K562 (cell line): ENCODE data around the gene ABCB10. TPM values are rescaled to one million over a fixed set of nuclear protein-coding genes. Genes with fewer than 3 reads are reported as not detected.

Experiments used
- ATAC-seq: fragments of 200-7000 bp; cut with Tn5 transposase; 3 replicates; pipeline ENCODE4 v1.9.1; 2020; ENCODE audit warnings: moderate library complexity
- BruUV-seq: library from RNA; stranded (reverse); fragments of 400-500 nt; replicated peaks from 2 replicates; lab custom pipeline; 2021; lab: Mats Ljungman, UMichigan
- CTCF ChIA-PET: fragments of 300-600 bp; formaldehyde crosslinking; extraction: SDS; loops from one replicate; lab custom pipeline; 2021; ENCODE audit warnings: low intra/inter-chr PET ratio; lab: Yijun Ruan, JAX
- POLR2A ChIA-PET: fragments of 300-600, 350-650 bp; sonication (Branson Sonifier 250); formaldehyde crosslinking; extraction: SDS; loops from one replicate; lab custom pipeline; 2021; ENCODE audit warnings: antibody characterized with exemption, inconsistent platforms; lab: Yijun Ruan, JAX
- DNase-seq, 4 experiments: peaks; one replicate each; pipeline versions ENCODE4 v3.0.0 to v3.0.0-alpha.2; 2011 to 2018; ENCODE audit warnings: low spot score in 3 of 4, mixed read lengths in 3 of 4; ENCODE audit errors: extremely low read depth in 1 of 4
- FAIRE-seq: peaks from 2 replicates; lab custom pipeline; 2011; peaks lifted over from hg19 to GRCh38; lab: Jason Lieb, UNC
- H2AFZ ChIP-seq: 2 replicates; pipeline ENCODE4 v1.6.0; 2011; ENCODE audit warnings: low read depth, low read length, control low read depth, inconsistent platforms
- H3K27ac ChIP-seq: fragments of 200-600 bp; 3 replicates; pipeline ENCODE4 v1.8.0; 2011; ENCODE audit warnings: low read depth, mild to moderate bottlenecking, control low read depth, inconsistent platforms, low read length, moderate library complexity, mixed read lengths; ENCODE audit errors: extremely low read depth
- H3K27me3 ChIP-seq, 2 experiments: fragments of 300-600 bp in 1 of 2; 2 replicates in 1 of 2; 3 replicates in 1 of 2; pipeline versions ENCODE4 v1.6.0 to v1.8.0; 2011; ENCODE audit warnings: inconsistent platforms in 2 of 2, low read length in 2 of 2, mild to moderate bottlenecking in 1 of 2, mixed read lengths in 1 of 2, moderate library complexity in 1 of 2; ENCODE audit not compliant: control insufficient read depth in 2 of 2, insufficient read depth in 2 of 2
- H3K36me3 ChIP-seq: fragments of 300-600 bp; 3 replicates; pipeline ENCODE4 v1.8.0; 2011; ENCODE audit warnings: mild to moderate bottlenecking, low read length, inconsistent platforms; ENCODE audit not compliant: control insufficient read depth, insufficient read depth
- H3K4me1 ChIP-seq, 2 experiments: fragments of 200-600 bp in 1 of 2; replicated peaks in 1 of 2; 2 replicates in 1 of 2; 3 replicates in 1 of 2; pipeline versions ENCODE4 v1.5.1 to v1.8.0; 2011; ENCODE audit warnings: inconsistent platforms in 2 of 2, low read length in 2 of 2, mild to moderate bottlenecking in 1 of 2, mixed read lengths in 1 of 2, moderate library complexity in 1 of 2; ENCODE audit not compliant: control insufficient read depth in 2 of 2, insufficient read depth in 2 of 2
- H3K4me2 ChIP-seq: 2 replicates; pipeline ENCODE4 v1.6.1; 2011; ENCODE audit warnings: low read length, control low read depth, inconsistent platforms, mixed read lengths; ENCODE audit not compliant: insufficient read depth
- H3K4me3 ChIP-seq: fragments of 200-600 bp; sonication (generic), shearing (Covaris generic); 2 replicates; pipeline ENCODE4 v1.5.1; 2016; ENCODE audit warnings: control low read depth, inconsistent platforms
- H3K79me2 ChIP-seq: fragments of 200-600 bp; 3 replicates; pipeline ENCODE4 v1.8.0; 2011; ENCODE audit warnings: low read length, inconsistent platforms; ENCODE audit not compliant: control insufficient read depth, insufficient read depth
- H3K9ac ChIP-seq, 2 experiments: 2 replicates each; pipeline versions ENCODE4 v1.6.0 to v1.6.1; 2011; ENCODE audit warnings: low read depth in 2 of 2, low read length in 2 of 2, control low read depth in 1 of 2, inconsistent platforms in 1 of 2, mild to moderate bottlenecking in 1 of 2, mixed read lengths in 1 of 2; ENCODE audit not compliant: insufficient read depth in 1 of 2
- H3K9me1 ChIP-seq: one replicate; pipeline ENCODE4 v1.6.0; 2011; ENCODE audit warnings: inconsistent platforms, mild to moderate bottlenecking, low read length, moderate library complexity; ENCODE audit not compliant: control insufficient read depth, insufficient read depth
- H3K9me3 ChIP-seq: replicated peaks from 2 replicates; pipeline ENCODE4 v1.5.1; 2011; ENCODE audit warnings: low read depth, low read length, inconsistent platforms; ENCODE audit not compliant: control insufficient read depth, insufficient read depth
- H4K20me1 ChIP-seq: replicated peaks from 2 replicates; pipeline ENCODE4 v1.6.1; 2011; ENCODE audit warnings: low read length, inconsistent platforms, mixed read lengths; ENCODE audit not compliant: control insufficient read depth, insufficient read depth
- AFF1 ChIP-seq, 2 experiments: fragments of 450-650 bp; IDR thresholded peaks; 2 replicates each; pipeline ENCODE4 v1.6.1; 2018; ENCODE audit warnings: mild to moderate bottlenecking in 2 of 2, low read depth in 1 of 2; ENCODE audit not compliant: partially characterized antibody in 2 of 2
- EGR1 ChIP-seq: fragments of 450-650 bp; conservative IDR thresholded peaks from 2 replicates; pipeline ENCODE4 v1.6.1; 2017; ENCODE audit warnings: mild to moderate bottlenecking
- HCFC1 ChIP-seq: IDR thresholded peaks from 2 replicates; pipeline ENCODE4 v1.6.1; 2012; ENCODE audit warnings: low read depth, low read length, improper control_type of control experiment
- MED1 ChIP-seq: sonication (generic); formaldehyde crosslinking; IDR thresholded peaks from 2 replicates; pipeline ENCODE4 v1.8.1; 2023; ENCODE audit warnings: missing genetic modification reagents, borderline replicate concordance
- TFE3 ChIP-seq: fragments of 450-650 bp; formaldehyde crosslinking; IDR thresholded peaks from 2 replicates; pipeline ENCODE4 v1.4.0; 2020; ENCODE audit warnings: mild to moderate bottlenecking, mixed read lengths
- ZNF134 ChIP-seq: fragments of 250-450 bp; sonication (Bioruptor Pico); conservative IDR thresholded peaks from 2 replicates; pipeline ENCODE4 v1.4.0; 2020
- WGBS: fragments of 100-300 bp; shearing (Covaris generic); methylation state at CpG from one replicate; pipeline ENCODE4 v1.1.6; 2016; ENCODE audit warnings: low coverage, mixed read lengths; ENCODE audit not compliant: insufficient coverage; ENCODE audit errors: missing lambda C conversion rate; 5-methylcytosine and 5-hydroxymethylcytosine counted together
- in situ Hi-C: fragments of 300-500 bp; cut with MboI; formaldehyde crosslinking; loops from 4 replicates; pipeline ENCODE4 v1.15.0; 2018; ENCODE audit warnings: inconsistent platforms, mixed read lengths
- intact Hi-C: fragments of 100-400 bp; cut with micrococcal nuclease; formaldehyde crosslinking; loops from 2 replicates; pipeline ENCODE4 v1.14.2; 2022
- polyA plus RNA-seq, 8 experiments: library from polyadenylated mRNA; depleted of rRNA in 4 of 8; stranded (reverse) in 5 of 8; unstranded in 3 of 8; fragments of >200 nt; fragmentation: Nextera tagmentation in 2 of 8; fragmentation: Illumina TruSeq in 1 of 8; extraction: Ambion mirVana in 2 of 8; extraction: Trizol in 1 of 8; gene quantifications; 2 replicates each; pipeline versions ENCODE4 v1.2.1 to v1.2.3, GENCODE V29; 2011 to 2014; ENCODE audit warnings: inconsistent platforms in 1 of 8, missing spikeins in 1 of 8
- total RNA-seq, 7 experiments: library from RNA; depleted of rRNA in 6 of 7; stranded (reverse); fragments of >200 nt in 6 of 7; fragmentation: Illumina TruSeq in 2 of 7; extraction: Trizol in 2 of 7; gene quantifications; 2 replicates each; pipeline versions ENCODE4 v1.2.1 to v1.2.3, GENCODE V29; 2011 to 2021; ENCODE audit warnings: low replicate concordance in 1 of 7

The ABCB10 gene
- total and polyA plus RNA-seq, 9 of the 15 experiments (the other 6 are each of a cell fraction or from before 2014, with no cell fraction given) = 12.4 to 54.8 (median 36.4) TPM

GRCh38 chr1:229570305-229570704 is 11.8 kb upstream of the ABCB10 start:
- no peak for ATAC-seq

GRCh38 chr1:229567109-229567868 is 8.8 kb upstream of the ABCB10 start:
- Histone ChIP-seq H3K36me3 (no peaks in the 10 kb centered on the region), H3K9me1 (no peaks in the 10 kb centered on the region), H3K9ac (no peak overlapping the region), H3K79me2 (no peaks in the 10 kb centered on the region), H3K9me3 (no peaks in the 10 kb centered on the region), H3K4me2 (peak overlapping the region; percentile 20; the same call in 1 of the 2 replicates), H2AFZ (peak overlapping the region; percentile 74), H3K27ac (no peak overlapping the region), H4K20me1 (no peaks in the 10 kb centered on the region), H3K27me3 (no peaks in the 10 kb centered on the region; a peak in 1 of 5 replicates), H3K4me3 (no peak overlapping the region), H3K4me1 (peaks cover 0 to 7% of the 10 kb centered on the region in 2 experiments; a peak in 3 of 5 replicates)
- ChIA-PET CTCF (interaction anchor here (0.6 kb wide), 1 partner anchor 10 kb away, joined by 3 read pairs; no protein-coding TSS in a partner anchor), POLR2A (no interaction called here)
- FAIRE-seq (no peak), DNase-seq (peak in 2 of 4 experiments; percentile 8 to 16), ATAC-seq (no peak)
- intact Hi-C loops (no loop called here), in situ Hi-C loops (no loop called here)
- WGBS = 25% methylated on average over 13 of the region's 13 CpGs
- no TSS peak for BruUV-seq
- TF ChIP-seq AFF1 (IDR thresholded peaks at IDR 0.05; ENCODE audit: low read depth in 1 of 2, partially characterized antibody in 2 of 2) (no peak), HCFC1 (no peak), ZNF134 (no peak), TFE3 (CRISPR knock-in tag) (0 out of 2 replicates have a peak, but pooled peaks have one; percentile 10)

More at GRCh38 chr1:229570305-229570704, 11.8 kb upstream of the ABCB10 start:
- Histone ChIP-seq H3K36me3 (no peaks in the 10 kb centered on the region), H3K9ac (peak overlapping the region in 1 of 2 experiments; percentile 68; a peak in 1 of 4 replicates), H3K9me1 (no peaks in the 10 kb centered on the region), H3K27me3 (peaks cover 2 to 13% of the 10 kb centered on the region in 2 experiments; a peak in 2 of 5 replicates), H3K9me3 (no peaks in the 10 kb centered on the region), H3K4me3 (no peak overlapping the region), H3K4me2 (no peak overlapping the region), H2AFZ (no peak overlapping the region), H3K27ac (no peak overlapping the region), H3K79me2 (no peaks in the 10 kb centered on the region), H4K20me1 (no peaks in the 10 kb centered on the region; the same call in 1 of the 2 replicates), H3K4me1 (peaks cover 0 to 7% of the 10 kb centered on the region in 2 experiments; a peak in 2 of 5 replicates)
- 30% methylated on average over 20 of the region's 20 CpGs for WGBS
- intact Hi-C loops = loop anchor here (5.0 kb wide), 1 partner anchor 52 kb away; no protein-coding TSS in a partner anchor
- POLR2A ChIA-PET = interaction anchor here (0.6 to 0.9 kb wide), 3 partner anchors 9 to 733 kb away, joined by 3 to 5 read pairs (median 4); no protein-coding TSS in a partner anchor
- in situ Hi-C loops = no loop called here
- no peak for DNase-seq
- CTCF ChIA-PET = no interaction called here
- no TSS peak for BruUV-seq
- no peak for FAIRE-seq
- TF ChIP-seq EGR1 = peak; percentile 44
- no peak for TF ChIP-seq MED1 (CRISPR knock-in tag)
- TF ChIP-seq, all 486 proteins: peak for 1
